ENCODE measurements around the gene TAF4. TPM values are rescaled to one million over a fixed set of nuclear protein-coding genes. Genes with fewer than 3 reads are reported as not detected.

The TAF4 gene
- total RNA-seq, 1 donor from 2014 or later, result 6.5 TPM

GRCh38 chr20:62046431-62046830, 19.2 kb downstream of the TAF4 start:
- no peak overlapping the region for H3K4me3 ChIP-seq (ENCODE audit: low read depth, low read length)
- no peak for DNase-seq (ENCODE audit: low read depth)
- TF ChIP-seq CTCF (conservative IDR thresholded peaks at IDR 0.05; ENCODE audit: low read depth, low read length), result no peak

- no peak overlapping the region for H3K4me3 ChIP-seq (ENCODE audit: low read depth, low read length)
- no peak for TF ChIP-seq CTCF (conservative IDR thresholded peaks at IDR 0.05; ENCODE audit: low read depth, low read length)
- no peak for DNase-seq (ENCODE audit: low read depth)
Measured at GRCh38 chr20:62045529-62046285, 20.0 kb downstream of the TAF4 start.

- H3K4me3 ChIP-seq (ENCODE audit: low read depth, low read length), result no peak overlapping the region
- DNase-seq (ENCODE audit: low read depth), result no peak
- TF ChIP-seq CTCF (conservative IDR thresholded peaks at IDR 0.05; ENCODE audit: low read depth, low read length), result no peak
Measured at GRCh38 chr20:62045118-62045517, 20.6 kb downstream of the TAF4 start.

GRCh38 chr20:62044631-62045030, 21.1 kb downstream of the TAF4 start:
- no peak for DNase-seq (ENCODE audit: low read depth)
- TF ChIP-seq CTCF (conservative IDR thresholded peaks at IDR 0.05; ENCODE audit: low read depth, low read length), result no peak
- H3K4me3 ChIP-seq (ENCODE audit: low read depth, low read length), result no peak overlapping the region

- DNase-seq (ENCODE audit: low read depth), result no peak
- no peak for TF ChIP-seq CTCF (conservative IDR thresholded peaks at IDR 0.05; ENCODE audit: low read depth, low read length)
- H3K4me3 ChIP-seq (ENCODE audit: low read depth, low read length), result no peak overlapping the region
Measured at GRCh38 chr20:62043131-62043914, 22.4 kb downstream of the TAF4 start.

GRCh38 chr20:62042025-62042820, 23.5 kb downstream of the TAF4 start:
- H3K4me3 ChIP-seq (ENCODE audit: low read depth, low read length), result no peak overlapping the region
- TF ChIP-seq CTCF (conservative IDR thresholded peaks at IDR 0.05; ENCODE audit: low read depth, low read length), result no peak
- DNase-seq (ENCODE audit: low read depth), result no peak
